H1 (cell line): Measurements from ENCODE around the gene GALNT18. TPM values are rescaled to one million over a fixed set of nuclear protein-coding genes. Genes with fewer than 3 reads are reported as not detected.
A peak's percentile ranks its signal among the peaks of the same experiment; 100 is the strongest.

Source experiments
- ASH2L ChIP-seq: fragments of 200-600, 300-600 bp; sonication (generic); IDR thresholded peaks from one replicate; pipeline ENCODE4 v1.7.1; 2017; ENCODE audit warnings: low read length
- CHD7 ChIP-seq: fragments of 300-600 bp; sonication (generic); IDR thresholded peaks from 2 replicates; pipeline ENCODE4 v1.7.1; 2012; ENCODE audit warnings: low read length, moderate library complexity, mild to moderate bottlenecking, inconsistent platforms; ENCODE audit not compliant: insufficient replicate concordance
- E2F6 ChIP-seq: IDR thresholded peaks from 2 replicates; pipeline ENCODE4 v1.6.1; 2012; ENCODE audit warnings: inconsistent platforms
- JUND ChIP-seq: IDR thresholded peaks from 2 replicates; pipeline ENCODE4 v1.6.1; 2011; ENCODE audit warnings: mild to moderate bottlenecking, improper control_type of control experiment, low read length
- NRF1 ChIP-seq: IDR thresholded peaks from 2 replicates; pipeline ENCODE4 v1.6.1; 2011; ENCODE audit warnings: mild to moderate bottlenecking, low read depth, low read length, improper control_type of control experiment
- PHF8 ChIP-seq: fragments of 200-600 bp; sonication (generic); conservative IDR thresholded peaks from 2 replicates; pipeline ENCODE4 v1.7.1; 2012; ENCODE audit warnings: low read depth, mild to moderate bottlenecking, inconsistent platforms, low read length, moderate library complexity
- RAD21 ChIP-seq, 2 experiments: IDR thresholded peaks in 1 of 2; conservative IDR thresholded peaks in 1 of 2; 2 replicates each; pipeline ENCODE4 v1.6.1; 2011; ENCODE audit warnings: low read depth in 2 of 2, low read length in 2 of 2, improper control_type of control experiment in 1 of 2, inconsistent platforms in 1 of 2, mild to moderate bottlenecking in 1 of 2, moderate library complexity in 1 of 2
- RFX5 ChIP-seq: IDR thresholded peaks from 2 replicates; pipeline ENCODE4 v1.6.1; 2011; ENCODE audit warnings: low read depth, low read length, improper control_type of control experiment, borderline replicate concordance
- SIN3A ChIP-seq, 2 experiments: IDR thresholded peaks in 1 of 2; conservative IDR thresholded peaks in 1 of 2; 2 replicates each; pipeline ENCODE4 v1.6.1; 2011 to 2012; ENCODE audit warnings: low read length in 2 of 2, improper control_type of control experiment in 1 of 2, low read depth in 1 of 2, mild to moderate bottlenecking in 1 of 2
- TAF7 ChIP-seq: optimal IDR thresholded peaks from 2 replicates; pipeline ENCODE3; 2011; ENCODE audit warnings: low read depth, mild to moderate bottlenecking, inconsistent platforms, low read length, moderate library complexity, borderline replicate concordance
- polyA plus RNA-seq, 7 experiments: library from polyadenylated mRNA; depleted of rRNA in 3 of 7; stranded (reverse) in 5 of 7; unstranded in 2 of 7; fragments of >200 nt in 5 of 7; fragments of 200-250 nt in 2 of 7; gene quantifications; 1 replicate in 5 of 7; 2 replicates in 1 of 7; 4 replicates in 1 of 7; pipeline versions ENCODE4 v1.2.1 to v1.2.3, GENCODE V29; 2011 to 2013; ENCODE audit warnings: missing spikeins in 2 of 7, mixed read lengths in 2 of 7
- total RNA-seq: library from RNA; stranded (reverse); fragmentation: NEBNext Ultra II Directional; extraction: Animal tissue kit (Norgen Biotek cat#: 25700); gene quantifications from 2 replicates; pipeline ENCODE4 v1.2.1, GENCODE V29; 2021

The GALNT18 gene
- total and polyA plus RNA-seq, 2 of the 8 experiments (the other 6 are each of a cell fraction or from before 2014, with no cell fraction given), result 6.0 to 9.4 TPM

- TF ChIP-seq CHD7, result no peak
- no peak for TF ChIP-seq RFX5
- no peak for TF ChIP-seq PHF8
- peak; percentile 64 to 73 for TF ChIP-seq RAD21 (IDR thresholded peaks at IDR 0.05 in 1 of 2, conservative IDR thresholded peaks at IDR 0.05 in 1 of 2; ENCODE audit: low read depth in 2 of 2, low read length in 2 of 2)
- no peak for TF ChIP-seq JUND
- TF ChIP-seq SIN3A (conservative IDR thresholded peaks at IDR 0.05 in 1 of 2, IDR thresholded peaks at IDR 0.05 in 1 of 2; ENCODE audit: low read depth in 1 of 2, low read length in 2 of 2), result no peak
- no peak for TF ChIP-seq NRF1
- TF ChIP-seq ASH2L, result no peak
- TF ChIP-seq E2F6, result no peak
- TF ChIP-seq TAF7, result no peak
Observed at GRCh38 chr11:11618973-11619435, 2.8 kb downstream of the GALNT18 start (continued).
